CD1c-positive myeloid dendritic cell (primary cell): Measurements from ENCODE around the gene C13orf42.

Experiments
- DNase-seq: peaks from one replicate; pipeline ENCODE4 v3.0.0-alpha.2; 2016; ENCODE audit errors: extremely low spot score

Gene C13orf42

GRCh38 chr13:51033421-51034185 lies 77.5 kb downstream of the C13orf42 start:
- DNase-seq = no peak

GRCh38 chr13:51032831-51033230 lies 78.2 kb downstream of the C13orf42 start:
- no peak for DNase-seq
